GM18505 (cell line): ENCODE data around the gene ATXN7L1.
"Not testable (repeated sequence)": the region's sequence is repeated elsewhere in the genome, so short reads cannot be mapped to it uniquely, and the experiment has no call there.

Source experiments
- ATAC-seq: cut with Tn5 transposase; IDR thresholded peaks from one replicate; pipeline ENCODE4 v1.9.1; 2021; ENCODE audit not compliant: unreplicated experiment
- POLR2A ChIP-seq: IDR thresholded peaks from 4 replicates; pipeline ENCODE4 v1.6.1; 2011; ENCODE audit warnings: borderline replicate concordance; ENCODE audit not compliant: insufficient read depth, insufficient read length; ENCODE audit errors: extremely low read depth

ATXN7L1 gene

DNA sequence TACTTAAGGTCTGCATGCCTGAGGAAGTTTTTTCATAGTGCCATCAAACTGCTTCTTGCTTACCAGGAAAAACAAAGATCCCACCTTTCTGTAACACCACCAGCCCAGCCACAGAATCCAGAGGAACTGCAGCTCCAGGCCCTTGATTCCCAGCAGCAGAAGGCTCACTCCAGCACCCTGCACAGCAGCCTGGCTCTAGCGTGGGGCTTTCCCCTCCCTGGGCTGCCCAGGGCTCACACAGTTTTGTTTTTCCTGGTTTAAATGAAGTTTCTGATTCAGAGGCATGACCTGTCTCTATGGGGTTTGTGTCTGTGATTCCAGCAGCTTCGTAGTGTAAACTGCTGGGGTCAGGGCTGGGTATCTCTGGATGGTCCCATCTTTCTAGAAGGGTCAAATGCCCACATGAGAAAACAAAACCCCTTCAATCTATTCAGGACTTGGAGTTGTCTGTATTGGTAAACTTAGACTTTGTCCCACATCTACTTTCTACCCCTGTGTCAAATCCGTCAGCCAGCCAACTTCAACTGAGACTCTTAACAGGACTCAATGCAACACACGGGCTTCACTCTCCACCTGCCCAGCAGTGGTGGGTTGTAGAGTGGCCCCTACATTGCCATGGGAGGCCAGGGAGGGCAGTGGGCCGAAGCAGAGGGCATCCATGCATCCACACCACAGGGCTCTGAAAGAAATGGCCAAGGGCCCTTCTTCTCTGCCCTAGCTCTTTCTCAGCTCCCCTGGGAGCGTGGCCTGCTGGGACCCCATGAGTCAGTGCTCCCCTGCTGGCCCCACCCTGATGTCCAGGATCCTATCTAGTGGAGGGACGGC, 73.6 kb downstream of the ATXN7L1 start:
- TF ChIP-seq POLR2A = no peak
- ATAC-seq = no peak

DNA sequence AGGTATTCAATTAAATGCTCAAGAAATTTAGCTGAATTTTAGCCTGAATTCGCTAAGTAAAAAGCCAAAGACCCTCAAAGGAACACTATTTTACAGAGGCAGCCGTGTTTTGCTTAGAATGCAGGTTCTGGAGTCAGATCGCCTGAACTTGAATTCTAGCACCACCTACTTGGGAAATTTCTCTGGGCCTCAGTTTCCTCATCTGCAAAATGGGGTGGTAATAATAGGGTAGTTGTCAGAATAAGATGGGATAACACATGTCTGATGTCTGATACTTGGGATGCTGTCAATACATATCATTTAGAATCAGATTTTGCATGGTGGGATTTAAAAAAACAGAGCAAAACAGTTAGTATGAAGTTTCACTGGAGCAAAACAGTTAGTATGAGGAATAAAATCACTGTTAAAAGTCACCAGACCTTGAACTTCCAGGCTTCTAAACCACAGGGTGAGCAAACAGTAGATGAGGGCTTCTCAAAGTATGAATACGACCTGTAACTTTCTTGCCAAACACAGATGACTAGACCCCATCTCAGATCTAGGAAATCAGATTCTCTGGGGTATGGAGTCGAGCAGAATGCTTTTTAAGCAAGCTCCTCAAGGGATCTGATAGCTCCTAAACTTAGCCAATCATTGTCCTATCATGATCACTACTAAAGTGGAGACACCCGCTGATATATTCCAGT, 75.4 kb downstream of the ATXN7L1 start:
- ATAC-seq = no peak
- TF ChIP-seq POLR2A = no peak

DNA sequence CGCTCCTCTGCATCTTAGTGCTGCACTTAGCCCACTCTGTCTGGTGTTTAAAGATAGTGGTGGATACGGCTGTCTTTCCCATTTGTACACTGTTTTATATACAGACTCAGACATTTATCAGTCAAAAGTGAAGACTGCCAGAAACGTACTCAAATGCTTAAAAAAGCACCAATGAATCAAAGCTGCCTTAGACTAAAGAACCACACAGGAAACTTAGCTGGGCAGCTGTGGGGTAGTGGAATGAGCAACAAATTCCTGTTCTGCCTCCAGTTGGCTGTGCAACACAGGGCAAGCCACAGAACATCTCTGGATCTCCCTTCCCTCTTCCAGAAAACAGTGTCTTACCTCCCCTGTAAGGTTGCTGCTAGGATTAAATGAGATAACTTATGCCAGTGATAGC, 76.0 kb downstream of the ATXN7L1 start:
- TF ChIP-seq POLR2A = no peak
- ATAC-seq = no peak

DNA sequence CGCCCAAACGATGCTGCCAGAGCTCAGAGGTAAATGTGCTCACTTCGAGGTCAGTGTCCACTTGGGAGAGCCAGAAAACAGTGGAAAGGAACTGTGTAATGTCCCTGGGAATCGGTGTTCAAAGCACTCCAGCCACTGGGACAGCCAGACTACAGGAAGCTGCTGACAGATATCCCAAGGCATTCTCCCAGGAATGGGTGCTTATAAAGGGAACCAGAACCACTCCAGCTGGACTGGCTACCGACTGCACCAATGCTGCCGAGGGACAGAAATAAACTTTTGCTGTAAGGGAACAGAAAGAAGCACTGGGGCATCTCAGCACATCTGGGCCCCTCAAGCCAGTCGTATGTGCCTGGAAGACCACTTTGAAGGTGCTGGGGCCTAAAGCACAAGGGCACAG, 76.7 kb downstream of the ATXN7L1 start:
- no peak for ATAC-seq
- TF ChIP-seq POLR2A = no peak

DNA sequence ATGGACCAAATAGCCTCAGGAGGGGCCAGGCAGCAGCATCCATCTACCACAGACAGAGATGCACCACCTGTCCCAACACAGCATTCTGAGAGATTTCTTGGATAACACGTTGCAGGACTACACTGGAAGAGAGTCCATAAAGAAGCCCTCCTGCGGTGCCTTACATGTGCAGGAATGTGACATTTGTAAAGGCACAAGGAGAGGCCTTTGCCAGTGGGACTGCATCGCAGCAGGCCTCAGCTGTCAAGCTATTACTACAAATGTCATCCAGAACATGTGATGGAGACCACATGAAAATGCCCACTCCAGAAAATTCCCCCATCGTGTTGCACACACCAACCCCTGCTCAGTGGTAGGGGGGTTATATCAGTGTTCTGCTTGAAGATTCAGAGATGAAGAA, 77.4 kb downstream of the ATXN7L1 start:
- no peak for ATAC-seq
- TF ChIP-seq POLR2A = no peak

DNA sequence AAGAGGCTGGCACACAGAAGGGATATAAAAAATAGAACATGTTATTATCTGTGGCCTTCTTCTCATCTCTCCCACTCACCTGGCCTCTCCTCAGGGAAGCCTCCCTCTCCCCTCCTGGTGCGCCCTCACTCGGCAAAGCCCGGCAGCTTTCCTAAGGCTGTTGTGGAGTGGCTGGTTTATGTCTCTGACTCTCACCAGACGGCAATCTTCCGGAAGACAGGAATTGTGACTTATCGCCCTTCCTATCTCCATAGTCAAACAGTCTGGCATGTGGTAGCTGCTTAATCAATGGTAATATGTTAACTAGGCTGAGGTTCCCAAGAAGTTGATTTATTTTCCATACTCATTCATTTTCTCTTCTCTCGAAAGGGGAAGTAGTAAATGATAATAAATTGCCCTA, 78.7 kb downstream of the ATXN7L1 start:
- ATAC-seq = no peak
- no peak for TF ChIP-seq POLR2A

DNA sequence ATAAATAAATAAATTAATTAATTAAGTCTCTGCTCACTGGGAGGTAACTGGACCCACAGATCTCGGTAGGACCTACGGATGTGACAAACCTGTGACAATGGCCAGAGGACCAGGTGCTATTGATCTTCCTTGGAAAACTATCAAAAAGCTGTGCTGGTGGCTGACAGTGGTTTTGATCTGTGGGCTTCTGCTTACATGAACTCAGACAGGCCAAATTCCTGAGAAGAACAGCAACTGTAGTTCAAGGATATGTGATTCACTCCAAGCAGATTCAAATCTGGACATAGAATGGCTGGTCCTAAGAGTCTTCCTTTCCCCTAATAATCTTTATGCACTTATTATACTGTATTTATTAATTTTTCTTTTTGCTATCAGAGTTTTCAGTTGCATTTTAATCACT, 80.0 kb downstream of the ATXN7L1 start:
- ATAC-seq = no peak
- no peak for TF ChIP-seq POLR2A

DNA sequence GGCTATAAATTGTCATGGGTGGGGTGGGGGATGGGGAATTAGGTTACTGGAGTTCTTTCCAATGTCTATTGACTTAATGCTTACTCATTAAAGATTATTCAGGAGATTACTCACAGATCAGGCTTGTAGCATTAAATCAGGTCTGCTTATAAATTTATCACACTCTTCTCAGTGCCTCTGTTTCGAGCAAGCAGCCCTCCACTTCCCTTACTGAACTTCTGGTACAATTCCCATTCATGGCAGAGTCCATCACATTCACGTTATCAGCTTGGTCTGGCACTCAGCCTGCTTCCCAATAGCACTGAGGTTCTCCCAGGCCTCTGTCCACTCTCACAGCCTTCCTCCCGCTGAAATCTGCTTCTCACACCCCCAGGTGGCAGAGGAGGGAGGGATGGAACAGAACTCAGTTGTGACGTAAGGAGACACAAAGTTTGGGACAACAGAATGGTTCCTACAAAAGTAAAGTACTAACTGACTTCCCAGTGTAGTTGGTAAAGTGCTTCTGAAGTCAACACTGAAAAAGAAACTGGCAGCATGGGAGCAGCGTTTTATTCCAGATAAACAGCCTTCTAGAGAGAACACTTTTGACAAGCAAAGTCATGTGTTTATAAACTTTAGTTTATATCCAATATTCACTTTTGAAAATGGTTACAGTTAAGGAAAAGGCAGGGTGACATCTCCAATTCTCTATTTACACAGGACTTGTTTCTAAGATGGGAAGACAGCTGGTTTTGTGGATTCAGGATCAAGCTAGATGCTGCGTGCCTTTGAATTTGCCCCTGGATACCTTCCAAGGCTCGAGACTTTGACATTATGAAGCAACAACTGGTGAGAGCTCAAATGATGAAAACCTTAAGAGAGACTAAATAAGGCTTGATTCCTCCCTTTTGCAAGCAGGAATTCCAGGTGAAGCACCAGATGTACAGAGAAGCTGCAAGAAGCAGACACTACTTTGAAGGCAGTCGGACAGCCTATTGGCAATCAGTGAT, 81.4 kb downstream of the ATXN7L1 start:
- no peak for ATAC-seq
- TF ChIP-seq POLR2A = no peak

DNA sequence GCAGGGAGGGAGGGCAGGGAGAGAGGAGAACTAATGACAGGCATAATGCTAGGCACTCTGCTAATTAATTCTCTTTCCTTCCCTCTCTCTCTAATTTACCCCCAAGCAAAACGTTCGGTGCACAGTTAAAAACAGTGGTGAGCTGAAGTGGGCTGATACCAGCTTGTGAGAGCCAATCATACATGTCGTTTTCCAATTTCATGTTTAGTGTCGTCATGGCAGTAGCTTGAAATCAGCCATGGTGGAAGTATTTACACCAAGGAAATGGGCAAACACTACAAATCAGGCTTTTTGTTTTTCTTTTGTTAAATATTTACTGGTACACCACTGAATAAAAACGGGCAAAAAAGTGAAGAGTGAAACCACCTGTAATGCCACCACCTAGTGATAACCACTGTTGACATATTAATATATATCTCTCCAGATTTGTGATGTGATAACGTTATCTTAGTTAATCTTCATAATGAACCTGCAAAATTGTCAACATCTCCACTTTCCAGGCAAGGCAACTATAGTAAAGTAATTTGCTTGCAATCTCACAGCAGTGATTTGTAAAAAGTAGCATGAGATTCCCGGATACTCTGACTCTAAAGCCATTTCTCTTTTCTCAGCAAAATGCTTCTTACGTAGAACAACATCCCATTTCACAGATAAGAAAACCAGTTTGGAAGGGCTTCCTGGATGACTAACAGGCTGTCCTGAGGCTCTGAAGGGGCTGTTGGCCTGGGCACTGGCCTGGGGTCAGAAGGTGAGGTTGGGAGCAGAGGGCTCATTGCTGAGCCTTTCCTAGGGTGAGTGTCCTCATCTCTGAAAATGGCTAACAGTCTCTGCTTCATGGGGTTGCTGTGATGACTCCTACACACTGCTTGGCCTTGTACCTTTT, 83.7 kb downstream of the ATXN7L1 start:
- no peak for TF ChIP-seq POLR2A
- ATAC-seq = no peak

DNA sequence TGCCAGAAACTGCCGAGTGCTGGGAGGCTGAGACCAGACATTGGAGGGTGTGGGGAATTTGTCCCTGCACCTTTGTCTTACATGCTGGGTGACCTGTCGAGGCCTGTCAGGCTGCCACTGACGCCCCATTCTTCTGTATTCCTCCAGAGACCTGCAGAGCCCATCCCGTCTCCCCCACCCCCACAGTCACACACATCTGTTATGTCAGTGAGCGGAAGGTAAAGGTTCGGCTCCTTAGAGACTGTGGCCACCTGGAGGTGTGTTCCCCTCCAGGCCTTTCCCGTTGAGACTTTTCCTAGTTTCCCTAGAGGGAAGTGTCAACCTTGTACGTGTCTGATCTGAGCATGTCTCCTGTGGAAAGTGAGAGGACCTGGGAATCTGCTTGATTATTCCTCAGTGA, 84.5 kb downstream of the ATXN7L1 start:
- ATAC-seq = no peak
- TF ChIP-seq POLR2A = no peak

DNA sequence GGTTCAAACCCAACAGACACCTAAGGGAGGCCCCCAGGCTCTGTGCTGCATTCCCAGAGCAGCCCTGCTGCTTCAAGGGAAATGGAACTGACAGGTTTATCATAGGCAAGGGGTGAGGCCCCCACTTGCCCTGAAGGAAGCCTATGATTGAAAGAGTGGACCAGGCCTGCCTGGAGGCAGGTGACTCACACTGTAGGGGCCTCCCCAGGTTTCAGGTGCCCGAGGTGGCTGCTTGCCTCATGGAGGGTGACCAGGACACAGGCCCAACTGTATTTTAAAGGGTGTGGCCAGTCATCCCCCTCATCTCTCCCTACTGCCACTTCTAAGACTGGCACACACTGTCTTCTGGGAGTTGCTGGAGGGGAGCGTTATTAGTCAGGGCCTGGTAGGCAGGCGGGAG, 85.4 kb downstream of the ATXN7L1 start:
- no peak for TF ChIP-seq POLR2A

DNA sequence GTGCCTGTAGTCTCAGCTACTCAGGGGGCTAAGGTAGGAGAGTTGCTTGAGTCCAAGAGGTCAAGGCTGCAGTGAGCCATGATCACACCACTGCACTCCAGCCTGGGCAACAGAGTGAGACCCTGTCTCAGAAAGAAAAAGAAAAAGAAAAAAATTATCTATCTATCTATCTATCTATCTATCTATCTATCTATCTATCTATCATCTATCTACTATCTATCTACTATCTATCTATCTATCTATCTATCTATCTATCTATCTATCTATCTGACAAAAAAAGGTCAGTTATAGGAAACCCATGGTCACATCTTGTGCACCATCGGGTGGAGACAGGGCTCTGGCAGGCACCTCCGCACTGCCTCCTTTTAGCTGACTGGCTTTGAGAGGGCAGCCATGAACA, 85.9 kb downstream of the ATXN7L1 start:
- not testable (repeated sequence) for ATAC-seq

More for the DNA sequence above, 85.4 kb downstream of the ATXN7L1 start:
- no peak for ATAC-seq
